ENCODE data around the gene HECTD1.
"Not testable (repeated sequence)": the region's sequence is repeated elsewhere in the genome, so short reads cannot be mapped to it uniquely, and the experiment has no call there.

HECTD1 gene

GRCh38 chr14:31139301-31139847 is 68.2 kb downstream of the HECTD1 start:
- no peak for DNase-seq

DNA sequence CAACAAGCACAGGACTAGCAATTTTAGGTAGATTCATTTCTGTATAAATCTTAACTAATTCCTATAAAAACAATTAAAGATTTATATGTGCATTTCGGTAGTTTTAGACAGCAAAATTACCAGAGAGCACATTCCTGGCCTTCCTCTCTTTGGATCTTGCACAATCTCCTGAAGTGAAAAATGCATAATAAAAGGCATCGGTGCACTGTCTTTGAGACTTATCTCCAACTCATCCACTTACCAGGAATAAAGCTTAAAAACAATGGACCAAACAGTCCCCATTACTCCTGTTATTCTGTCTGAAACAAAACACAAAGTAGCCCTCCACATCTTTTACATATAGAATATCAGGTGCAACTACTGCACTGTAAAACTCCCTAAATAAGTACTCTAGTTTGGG is 69.3 kb downstream of the HECTD1 start:
- no peak for DNase-seq

GRCh38 chr14:31137214-31137889 is 70.2 kb downstream of the HECTD1 start:
- DNase-seq, result no peak

GRCh38 chr14:31133133-31133532 is 74.5 kb downstream of the HECTD1 start:
- no peak for DNase-seq

DNA sequence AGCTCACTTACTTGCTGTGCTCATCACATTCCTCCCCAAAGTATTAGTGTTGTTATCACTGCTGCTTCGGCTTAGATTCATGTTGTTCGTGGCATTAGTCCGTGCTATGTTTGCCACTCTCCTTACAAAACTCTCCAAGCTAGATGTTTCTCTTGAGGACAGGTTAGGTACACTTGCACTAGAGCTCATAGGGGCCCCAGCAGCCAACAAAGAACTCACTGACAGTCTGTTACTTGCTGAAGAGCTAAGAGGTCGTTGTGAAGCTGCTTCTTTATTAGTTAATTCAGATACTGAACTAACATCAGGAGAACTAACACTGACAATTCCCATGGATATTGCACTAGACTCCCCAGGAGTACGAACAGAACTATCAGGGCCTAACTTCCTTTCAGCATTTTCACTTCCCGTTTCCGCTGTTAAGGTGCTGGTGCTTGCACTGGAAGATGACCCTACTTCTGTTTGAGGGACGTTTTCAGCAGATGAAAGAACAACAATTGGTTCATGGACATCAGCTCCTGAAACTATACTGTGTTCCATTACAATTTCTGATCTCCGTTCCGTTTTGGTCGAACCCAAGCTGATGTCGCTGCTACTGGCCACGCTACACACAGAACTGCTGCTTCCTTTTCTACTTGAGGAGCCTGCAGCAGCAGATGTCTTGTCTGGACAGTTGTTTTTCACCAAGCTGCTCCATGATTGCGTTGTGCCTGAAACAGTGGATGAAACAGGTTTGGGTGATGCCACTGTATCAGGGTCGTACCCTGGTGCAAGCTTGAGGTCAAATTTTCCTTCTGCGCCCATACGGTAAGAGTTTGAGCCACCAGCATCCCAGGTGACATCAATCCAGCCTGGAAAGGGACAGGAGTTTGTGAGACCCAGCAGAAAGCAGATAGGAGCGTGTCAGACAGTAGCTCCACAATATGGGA is 78.7 kb downstream of the HECTD1 start:
- no peak for DNase-seq

DNA sequence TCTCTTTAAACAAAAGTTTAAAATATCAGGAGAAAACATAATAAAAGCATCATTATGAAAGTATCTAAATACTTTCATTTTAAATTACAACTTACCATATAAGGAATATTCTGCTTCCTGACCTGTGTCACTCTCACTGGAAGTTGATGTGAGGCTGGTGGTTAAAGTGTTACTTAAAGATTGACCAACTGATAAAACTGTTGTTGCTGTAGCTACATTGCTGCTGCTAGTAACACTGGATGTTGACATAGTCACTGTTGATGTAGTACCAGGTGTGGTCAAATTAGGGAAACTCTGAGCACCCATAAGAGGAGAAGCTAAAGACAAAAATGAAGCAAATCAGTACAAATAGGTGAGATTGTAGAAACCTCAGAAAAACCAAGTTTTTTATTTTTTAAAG is 79.9 kb downstream of the HECTD1 start:
- peak; percentile 17 for DNase-seq

DNA sequence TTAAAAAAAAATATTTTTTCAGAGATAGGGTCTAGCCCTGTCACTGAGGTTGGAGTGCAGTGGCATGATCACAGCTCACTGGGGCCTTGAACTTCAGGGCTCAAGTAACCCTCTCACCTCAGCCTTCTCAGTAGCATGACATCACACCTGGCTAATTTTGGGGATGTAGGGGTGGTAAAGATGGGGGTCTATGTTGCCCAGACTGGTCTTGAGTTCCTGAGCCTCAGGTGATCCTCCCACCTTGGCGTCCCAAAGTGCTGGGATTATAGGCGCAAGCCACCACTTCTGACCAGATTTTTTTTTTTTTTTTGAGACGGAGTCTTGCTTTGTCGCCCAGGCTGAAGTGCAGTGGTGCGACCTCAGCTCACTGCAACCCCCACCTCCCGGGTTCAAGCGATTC is 80.9 kb downstream of the HECTD1 start:
- no peak for DNase-seq

GRCh38 chr14:31125231-31125630 is 82.4 kb downstream of the HECTD1 start:
- no peak for DNase-seq

- peak; percentile 6 for DNase-seq
Measured at GRCh38 chr14:31124197-31124596, 83.4 kb downstream of the HECTD1 start.

- no peak for DNase-seq
Measured at GRCh38 chr14:31122921-31123320, 84.7 kb downstream of the HECTD1 start.

DNA sequence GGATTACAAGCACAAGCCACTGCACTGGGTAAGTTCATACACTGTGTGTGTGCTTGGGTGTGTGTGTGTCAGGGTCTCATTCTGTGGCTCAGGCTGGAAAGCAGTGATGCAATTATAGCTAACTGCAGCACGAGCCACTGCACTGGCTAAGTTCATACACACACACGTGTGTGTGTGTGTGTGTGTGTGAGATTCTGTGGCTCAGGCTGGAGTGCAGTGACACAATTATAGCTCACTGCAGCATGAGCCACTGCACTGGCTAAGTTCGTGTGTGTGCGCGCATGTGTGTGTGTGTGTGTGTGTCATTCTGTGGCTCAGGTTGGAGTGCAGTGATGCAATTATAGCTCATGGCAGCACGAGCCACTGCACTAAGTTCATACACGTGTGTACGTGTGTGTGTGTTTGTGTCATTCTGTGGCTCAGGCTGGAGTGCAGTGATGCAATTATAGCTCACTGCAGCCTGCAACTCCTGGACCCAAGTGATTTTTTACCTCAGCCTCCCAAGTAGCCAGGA is 85.4 kb downstream of the HECTD1 start:
- no peak for DNase-seq

- no peak for DNase-seq
Measured at GRCh38 chr14:31118892-31119291, 88.7 kb downstream of the HECTD1 start.

DNA sequence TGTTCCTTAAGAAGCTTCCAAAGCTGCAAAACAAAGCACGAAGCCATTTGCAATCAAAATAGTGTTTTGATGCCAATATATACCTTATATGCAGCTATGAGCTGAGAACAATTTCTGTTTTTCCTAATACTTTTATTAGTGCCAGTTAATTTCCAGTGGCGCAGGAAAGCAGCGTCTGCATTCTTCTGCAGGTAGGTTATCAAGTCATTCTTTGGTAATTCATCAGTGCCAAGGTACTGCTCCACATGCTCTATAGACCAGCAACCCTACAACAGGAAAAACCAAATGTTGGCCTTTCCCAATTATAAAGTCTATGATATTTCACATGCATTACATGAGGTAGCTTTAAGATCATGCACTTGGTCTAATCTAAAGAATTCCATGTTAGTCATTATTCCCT is 93.8 kb downstream of the HECTD1 start:
- no peak for DNase-seq

GRCh38 chr14:31110872-31111271 is 96.7 kb downstream of the HECTD1 start:
- no peak for DNase-seq

GRCh38 chr14:31109257-31109656 is 98.3 kb downstream of the HECTD1 start:
- no peak for DNase-seq

- no peak for DNase-seq
Measured at GRCh38 chr14:31106768-31107167, 100.8 kb downstream of the HECTD1 start.

DNA sequence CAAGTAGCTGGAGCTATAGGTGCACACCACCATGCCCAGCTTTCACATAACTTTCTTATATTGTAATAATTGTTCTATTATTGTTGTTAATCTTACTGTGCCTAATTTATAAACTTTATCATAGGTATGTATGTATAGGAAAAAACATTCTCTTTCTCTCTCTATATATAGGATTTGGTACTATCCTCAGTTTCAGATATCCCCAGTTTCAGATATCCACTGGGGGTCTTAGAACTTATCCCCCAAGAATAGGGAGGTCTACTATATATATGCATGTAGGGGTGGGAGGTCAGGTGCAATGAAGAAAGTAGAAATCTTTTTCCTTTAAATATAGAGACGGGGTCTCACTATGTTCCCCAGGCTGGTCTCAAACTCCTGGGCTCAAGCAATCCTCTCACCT is 110.5 kb downstream of the HECTD1 start:
- no peak for DNase-seq

DNA sequence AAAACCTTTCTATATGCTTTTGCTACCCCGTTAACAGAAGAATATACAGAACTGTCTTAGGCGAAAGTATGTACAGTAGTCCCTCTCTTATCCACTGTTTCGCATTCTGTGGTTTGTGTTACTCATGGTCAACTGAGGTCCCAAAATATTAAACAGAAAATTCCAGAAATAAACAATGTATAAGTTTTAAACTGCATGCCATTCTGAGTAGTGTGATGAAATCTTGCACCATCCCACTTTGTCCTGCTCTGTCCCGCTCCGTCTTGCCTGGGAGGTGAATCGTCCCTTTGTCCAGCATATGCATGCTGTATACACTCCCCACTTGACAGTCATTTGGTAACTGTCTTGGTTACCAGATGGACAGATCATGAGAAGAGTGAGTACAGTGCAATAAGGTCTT is 111.3 kb downstream of the HECTD1 start:
- DNase-seq, result no peak

GRCh38 chr14:31095817-31096216 is 111.8 kb downstream of the HECTD1 start:
- not testable (repeated sequence) for DNase-seq

- not testable (repeated sequence) for DNase-seq
Measured at GRCh38 chr14:31093884-31094839, 113.4 kb downstream of the HECTD1 start.

- DNase-seq, result no peak
Measured at GRCh38 chr14:31092160-31092708, 115.4 kb downstream of the HECTD1 start.
